H1 (cell line): ENCODE measurements around the gene AIRE.

Experiments used
- CREB1 ChIP-seq: IDR thresholded peaks from 2 replicates; pipeline ENCODE4 v1.6.1; 2012; ENCODE audit warnings: inconsistent platforms
- CTCF ChIP-seq, 3 experiments: IDR thresholded peaks; 1 replicate in 2 of 3; 2 replicates in 1 of 3; pipeline versions ENCODE4 v1.5.1 to v1.6.1; 2011; ENCODE audit warnings: low read length in 3 of 3, mild to moderate bottlenecking in 3 of 3, inconsistent platforms in 2 of 3, low read depth in 1 of 3, moderate library complexity in 1 of 3; ENCODE audit not compliant: insufficient read depth in 1 of 3; ENCODE audit errors: control extremely low read depth in 1 of 3
- GABPA ChIP-seq: IDR thresholded peaks from 2 replicates; pipeline ENCODE4 v1.6.1; 2011; ENCODE audit warnings: mild to moderate bottlenecking, low read length, moderate library complexity, borderline replicate concordance; ENCODE audit not compliant: insufficient read depth
- KDM1A ChIP-seq: fragments of 200-600, 300-600 bp; sonication (generic); IDR thresholded peaks from 2 replicates; pipeline ENCODE4 v1.7.1; 2016; ENCODE audit warnings: mild to moderate bottlenecking, low read length, borderline replicate concordance
- TEAD4 ChIP-seq: IDR thresholded peaks from 2 replicates; pipeline ENCODE4 v1.6.1; 2012; ENCODE audit warnings: low read depth, low read length, inconsistent platforms, mixed read lengths

GRCh38 chr21:44304011-44304616 is 18.4 kb downstream of the AIRE start:
- TF ChIP-seq CREB1 (no peak), CTCF (IDR thresholded peaks at IDR 0.05; ENCODE audit: control extremely low read depth in 1 of 3, insufficient read depth in 1 of 3, low read depth in 1 of 3, low read length in 3 of 3) (no peak), TEAD4 (no peak), KDM1A (no peak), GABPA (no peak)
